GM12801 (cell line): ENCODE data around the gene PPM1H.

Source experiments
- TF ChIP-seq, protein P1 (sequence below): IDR thresholded peaks from one replicate; pipeline ENCODE4 v1.5.1; 2011; ENCODE audit warnings: control low read depth; ENCODE audit not compliant: insufficient read length; ENCODE audit errors: extremely low read depth

The PPM1H gene

DNA sequence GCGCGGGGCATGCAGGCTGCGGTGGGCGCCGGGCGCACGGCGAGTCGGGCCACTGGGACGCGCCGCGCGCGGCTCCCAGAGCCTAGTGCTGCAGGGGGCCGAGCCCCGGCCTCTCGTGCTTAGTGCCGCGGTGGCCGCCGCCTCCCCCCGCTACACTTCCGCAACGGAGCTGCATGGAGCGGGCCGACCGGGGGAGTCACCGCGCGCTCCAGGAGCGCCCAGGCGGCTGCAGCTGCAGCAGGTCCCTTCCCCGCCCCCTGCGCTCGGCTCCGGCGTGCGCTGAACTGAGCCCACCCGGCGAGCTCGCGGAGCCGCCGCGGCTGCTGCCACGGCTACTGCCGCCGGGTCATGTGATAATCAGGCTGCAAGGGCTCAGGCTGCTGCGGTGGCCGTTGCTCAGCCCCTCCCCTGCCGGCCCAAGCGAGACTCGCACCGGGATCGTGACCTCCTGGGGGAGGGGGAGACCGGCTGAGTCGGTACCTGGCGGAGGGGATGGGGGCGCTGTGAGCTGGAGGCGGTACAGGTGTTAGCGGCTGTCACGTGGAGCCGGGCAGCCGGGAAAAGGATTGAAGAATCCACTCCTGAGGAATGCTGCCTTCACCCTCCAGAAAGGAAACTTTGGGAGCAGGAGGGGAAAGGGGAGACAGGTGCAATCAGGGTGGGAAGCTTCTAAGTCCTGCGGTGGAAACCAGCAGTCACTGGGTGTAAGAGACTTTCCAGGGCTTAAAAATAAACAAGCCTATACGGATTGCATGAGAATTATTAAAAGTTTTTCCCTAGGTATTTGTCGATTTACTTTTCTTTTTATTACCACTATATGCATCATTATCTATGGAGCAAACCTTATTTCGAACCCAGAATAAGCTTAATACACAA is at the start of gene PPM1H:
Gene PPM1H, minus strand, starts transcription at position 352 of the 876 bp plus-strand sequence. CDS start 414 bp downstream, outside the sequence.
- TF ChIP-seq, protein P1, sequence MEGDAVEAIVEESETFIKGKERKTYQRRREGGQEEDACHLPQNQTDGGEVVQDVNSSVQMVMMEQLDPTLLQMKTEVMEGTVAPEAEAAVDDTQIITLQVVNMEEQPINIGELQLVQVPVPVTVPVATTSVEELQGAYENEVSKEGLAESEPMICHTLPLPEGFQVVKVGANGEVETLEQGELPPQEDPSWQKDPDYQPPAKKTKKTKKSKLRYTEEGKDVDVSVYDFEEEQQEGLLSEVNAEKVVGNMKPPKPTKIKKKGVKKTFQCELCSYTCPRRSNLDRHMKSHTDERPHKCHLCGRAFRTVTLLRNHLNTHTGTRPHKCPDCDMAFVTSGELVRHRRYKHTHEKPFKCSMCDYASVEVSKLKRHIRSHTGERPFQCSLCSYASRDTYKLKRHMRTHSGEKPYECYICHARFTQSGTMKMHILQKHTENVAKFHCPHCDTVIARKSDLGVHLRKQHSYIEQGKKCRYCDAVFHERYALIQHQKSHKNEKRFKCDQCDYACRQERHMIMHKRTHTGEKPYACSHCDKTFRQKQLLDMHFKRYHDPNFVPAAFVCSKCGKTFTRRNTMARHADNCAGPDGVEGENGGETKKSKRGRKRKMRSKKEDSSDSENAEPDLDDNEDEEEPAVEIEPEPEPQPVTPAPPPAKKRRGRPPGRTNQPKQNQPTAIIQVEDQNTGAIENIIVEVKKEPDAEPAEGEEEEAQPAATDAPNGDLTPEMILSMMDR, result no peak

- TF ChIP-seq, protein P1, result no peak
These were observed 48.6 kb upstream of the PPM1H start for GRCh38 chr12:62983594-62983993.

GRCh38 chr12:62978768-62979167 is 43.8 kb upstream of the PPM1H start:
- TF ChIP-seq, protein P1, result no peak

GRCh38 chr12:62977883-62978282 is 42.9 kb upstream of the PPM1H start:
- TF ChIP-seq, protein P1, result no peak

- TF ChIP-seq, protein P1, result no peak
These were observed 42.5 kb upstream of the PPM1H start for GRCh38 chr12:62977418-62977817.

GRCh38 chr12:62976110-62976662 is 41.2 kb upstream of the PPM1H start:
- TF ChIP-seq, protein P1, result no peak

DNA sequence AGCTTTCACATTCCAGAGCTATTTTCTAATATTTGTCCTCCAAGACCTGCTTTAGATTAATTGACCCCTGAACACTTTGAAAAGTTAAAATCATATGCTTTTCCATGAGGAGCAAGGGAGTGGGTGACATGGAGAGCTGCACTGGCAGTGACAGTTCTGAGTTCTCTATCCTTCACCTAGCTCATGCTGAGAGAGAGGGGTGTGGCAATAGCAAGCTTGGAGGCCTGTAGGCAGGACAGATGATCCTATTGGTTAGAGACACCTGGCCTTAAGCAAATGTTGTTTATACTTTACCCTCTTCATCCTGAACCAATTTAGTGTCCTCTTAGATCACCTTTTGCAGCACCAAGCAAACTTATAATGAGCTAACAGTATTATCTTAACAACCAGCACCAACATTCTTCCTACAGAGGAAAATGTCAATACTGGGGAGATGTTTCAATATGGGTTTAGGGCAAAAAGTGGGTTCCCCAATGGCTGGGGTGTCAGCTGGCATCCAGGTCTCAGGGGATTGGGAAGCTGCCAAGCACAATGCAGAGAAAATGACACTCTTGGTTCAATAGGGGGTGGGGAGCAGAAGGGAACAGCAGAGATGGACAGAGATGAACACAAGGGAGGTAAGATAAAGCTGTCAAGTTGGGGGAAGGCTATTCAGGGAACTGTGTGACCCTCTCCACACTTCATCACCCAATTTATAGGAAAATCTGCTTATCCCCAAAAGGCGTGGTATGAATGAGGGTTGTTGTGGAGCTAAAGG is 37.0 kb upstream of the PPM1H start:
- TF ChIP-seq, protein P1, result no peak
